ENCODE data around the gene AACS.
"Not testable (repeated sequence)": the region's sequence is repeated elsewhere in the genome, so short reads cannot be mapped to it uniquely, and the experiment has no call there.

AACS gene

GRCh38 chr12:125029761-125030358 is 35.4 kb upstream of the AACS start:
- Histone ChIP-seq H3K27me3 (ENCODE audit: control insufficient read depth, insufficient read depth, low read length) (no peaks in the 10 kb centered on the region), H3K4me2 (ENCODE audit: low read length) (no peak overlapping the region), H3K36me3 (ENCODE audit: insufficient read depth, low read length) (no peaks in the 10 kb centered on the region), H3K4me3 (ENCODE audit: low read length) (no peak overlapping the region), H3K9ac (ENCODE audit: low read depth, low read length) (no peak overlapping the region), H3K9me3 (replicated peaks; ENCODE audit: low read length) (no peaks in the 10 kb centered on the region), H3K4me1 (ENCODE audit: control insufficient read depth, insufficient read depth, low read length) (peaks cover 7% of the 10 kb centered on the region)

GRCh38 chr12:125031471-125031870 is 33.8 kb upstream of the AACS start:
- H3K9ac ChIP-seq (ENCODE audit: low read depth, low read length); H3K4me3 ChIP-seq (ENCODE audit: low read length); H3K27me3 ChIP-seq (ENCODE audit: control insufficient read depth, insufficient read depth, low read length); H3K36me3 ChIP-seq (ENCODE audit: insufficient read depth, low read length); H3K4me2 ChIP-seq (ENCODE audit: low read length); H3K9me3 ChIP-seq (replicated peaks; ENCODE audit: low read length); H3K4me1 ChIP-seq (ENCODE audit: control insufficient read depth, insufficient read depth, low read length): not testable (repeated sequence)

- H3K4me3 ChIP-seq (ENCODE audit: low read length) = no peak overlapping the region
- no peaks in the 10 kb centered on the region for H3K36me3 ChIP-seq (ENCODE audit: insufficient read depth, low read length)
- no peaks in the 10 kb centered on the region for H3K27me3 ChIP-seq (ENCODE audit: control insufficient read depth, insufficient read depth, low read length)
- no peak overlapping the region for H3K4me2 ChIP-seq (ENCODE audit: low read length)
- no peak overlapping the region for H3K9ac ChIP-seq (ENCODE audit: low read depth, low read length)
- H3K9me3 ChIP-seq (replicated peaks; ENCODE audit: low read length) = no peaks in the 10 kb centered on the region
- H3K4me1 ChIP-seq (ENCODE audit: control insufficient read depth, insufficient read depth, low read length) = peaks cover 7% of the 10 kb centered on the region
These were observed 32.6 kb upstream of the AACS start for GRCh38 chr12:125032466-125033152.

- no peak overlapping the region for H3K9ac ChIP-seq (ENCODE audit: low read depth, low read length)
- H3K27me3 ChIP-seq (ENCODE audit: control insufficient read depth, insufficient read depth, low read length) = no peaks in the 10 kb centered on the region
- no peak overlapping the region for H3K4me3 ChIP-seq (ENCODE audit: low read length)
- no peaks in the 10 kb centered on the region for H3K36me3 ChIP-seq (ENCODE audit: insufficient read depth, low read length)
- peaks cover 7% of the 10 kb centered on the region for H3K4me1 ChIP-seq (ENCODE audit: control insufficient read depth, insufficient read depth, low read length)
- no peaks in the 10 kb centered on the region for H3K9me3 ChIP-seq (replicated peaks; ENCODE audit: low read length)
- H3K4me2 ChIP-seq (ENCODE audit: low read length) = no peak overlapping the region
These were observed 31.9 kb upstream of the AACS start for GRCh38 chr12:125033288-125033687.

GRCh38 chr12:125038976-125039625 is 26.1 kb upstream of the AACS start:
- Histone ChIP-seq H3K4me3 (ENCODE audit: low read length) (no peak overlapping the region), H3K9ac (ENCODE audit: low read depth, low read length) (no peak overlapping the region)

GRCh38 chr12:125049093-125049458 is 16.2 kb upstream of the AACS start:
- H3K4me1 ChIP-seq (ENCODE audit: control insufficient read depth, insufficient read depth, low read length) = peaks cover 4% of the 10 kb centered on the region
- H3K9ac ChIP-seq (ENCODE audit: low read depth, low read length) = peak overlapping the region; percentile 47
- H3K4me3 ChIP-seq (ENCODE audit: low read length) = peak overlapping the region; percentile 80
- no peaks in the 10 kb centered on the region for H3K36me3 ChIP-seq (ENCODE audit: insufficient read depth, low read length)
- peak overlapping the region; percentile 96 for H3K4me2 ChIP-seq (ENCODE audit: low read length)
- no peaks in the 10 kb centered on the region for H3K27me3 ChIP-seq (ENCODE audit: control insufficient read depth, insufficient read depth, low read length)
- H3K9me3 ChIP-seq (replicated peaks; ENCODE audit: low read length) = no peaks in the 10 kb centered on the region

More at GRCh38 chr12:125038976-125039625, 26.1 kb upstream of the AACS start:
- Histone ChIP-seq H3K4me1 (ENCODE audit: control insufficient read depth, insufficient read depth, low read length) (no peaks in the 10 kb centered on the region), H3K4me2 (ENCODE audit: low read length) (no peak overlapping the region), H3K36me3 (ENCODE audit: insufficient read depth, low read length) (no peaks in the 10 kb centered on the region), H3K9me3 (replicated peaks; ENCODE audit: low read length) (no peaks in the 10 kb centered on the region), H3K27me3 (ENCODE audit: control insufficient read depth, insufficient read depth, low read length) (no peaks in the 10 kb centered on the region)

- Histone ChIP-seq H3K36me3 (ENCODE audit: insufficient read depth, low read length) (no peaks in the 10 kb centered on the region), H3K4me1 (ENCODE audit: control insufficient read depth, insufficient read depth, low read length) (peaks cover 4% of the 10 kb centered on the region), H3K4me3 (ENCODE audit: low read length) (no peak overlapping the region), H3K4me2 (ENCODE audit: low read length) (no peak overlapping the region), H3K27me3 (ENCODE audit: control insufficient read depth, insufficient read depth, low read length) (no peaks in the 10 kb centered on the region), H3K9ac (ENCODE audit: low read depth, low read length) (no peak overlapping the region), H3K9me3 (replicated peaks; ENCODE audit: low read length) (no peaks in the 10 kb centered on the region)
These were observed 14.8 kb upstream of the AACS start for GRCh38 chr12:125050446-125050845.

GRCh38 chr12:125050868-125051267 is 14.4 kb upstream of the AACS start:
- Histone ChIP-seq H3K9ac (ENCODE audit: low read depth, low read length) (no peak overlapping the region), H3K4me2 (ENCODE audit: low read length) (no peak overlapping the region), H3K27me3 (ENCODE audit: control insufficient read depth, insufficient read depth, low read length) (no peaks in the 10 kb centered on the region), H3K9me3 (replicated peaks; ENCODE audit: low read length) (no peaks in the 10 kb centered on the region), H3K36me3 (ENCODE audit: insufficient read depth, low read length) (no peaks in the 10 kb centered on the region), H3K4me3 (ENCODE audit: low read length) (no peak overlapping the region), H3K4me1 (ENCODE audit: control insufficient read depth, insufficient read depth, low read length) (peaks cover 4% of the 10 kb centered on the region)

- H3K4me1 ChIP-seq (ENCODE audit: control insufficient read depth, insufficient read depth, low read length) = peaks cover 4% of the 10 kb centered on the region
- no peaks in the 10 kb centered on the region for H3K9me3 ChIP-seq (replicated peaks; ENCODE audit: low read length)
- no peak overlapping the region for H3K4me3 ChIP-seq (ENCODE audit: low read length)
- H3K9ac ChIP-seq (ENCODE audit: low read depth, low read length) = no peak overlapping the region
- H3K36me3 ChIP-seq (ENCODE audit: insufficient read depth, low read length) = no peaks in the 10 kb centered on the region
- H3K27me3 ChIP-seq (ENCODE audit: control insufficient read depth, insufficient read depth, low read length) = peaks cover 3% of the 10 kb centered on the region
- no peak overlapping the region for H3K4me2 ChIP-seq (ENCODE audit: low read length)
These were observed 11.4 kb upstream of the AACS start for GRCh38 chr12:125053821-125054220.

GRCh38 chr12:125055591-125055990 is 9.6 kb upstream of the AACS start:
- Histone ChIP-seq H3K27me3 (ENCODE audit: control insufficient read depth, insufficient read depth, low read length) (peaks cover 3% of the 10 kb centered on the region), H3K36me3 (ENCODE audit: insufficient read depth, low read length) (no peaks in the 10 kb centered on the region), H3K4me1 (ENCODE audit: control insufficient read depth, insufficient read depth, low read length) (no peaks in the 10 kb centered on the region), H3K4me2 (ENCODE audit: low read length) (no peak overlapping the region), H3K4me3 (ENCODE audit: low read length) (no peak overlapping the region), H3K9me3 (replicated peaks; ENCODE audit: low read length) (no peaks in the 10 kb centered on the region), H3K9ac (ENCODE audit: low read depth, low read length) (no peak overlapping the region)

GRCh38 chr12:125056306-125056705 is 8.9 kb upstream of the AACS start:
- no peaks in the 10 kb centered on the region for H3K4me1 ChIP-seq (ENCODE audit: control insufficient read depth, insufficient read depth, low read length)
- no peak overlapping the region for H3K9ac ChIP-seq (ENCODE audit: low read depth, low read length)
- no peaks in the 10 kb centered on the region for H3K9me3 ChIP-seq (replicated peaks; ENCODE audit: low read length)
- H3K36me3 ChIP-seq (ENCODE audit: insufficient read depth, low read length) = no peaks in the 10 kb centered on the region
- peaks cover 3% of the 10 kb centered on the region for H3K27me3 ChIP-seq (ENCODE audit: control insufficient read depth, insufficient read depth, low read length)
- no peak overlapping the region for H3K4me2 ChIP-seq (ENCODE audit: low read length)
- H3K4me3 ChIP-seq (ENCODE audit: low read length) = no peak overlapping the region

- H3K4me2 ChIP-seq (ENCODE audit: low read length) = no peak overlapping the region
- H3K9ac ChIP-seq (ENCODE audit: low read depth, low read length) = no peak overlapping the region
- no peaks in the 10 kb centered on the region for H3K4me1 ChIP-seq (ENCODE audit: control insufficient read depth, insufficient read depth, low read length)
- peaks cover 3% of the 10 kb centered on the region for H3K27me3 ChIP-seq (ENCODE audit: control insufficient read depth, insufficient read depth, low read length)
- no peak overlapping the region for H3K4me3 ChIP-seq (ENCODE audit: low read length)
- H3K9me3 ChIP-seq (replicated peaks; ENCODE audit: low read length) = no peaks in the 10 kb centered on the region
- no peaks in the 10 kb centered on the region for H3K36me3 ChIP-seq (ENCODE audit: insufficient read depth, low read length)
These were observed 7.5 kb upstream of the AACS start for GRCh38 chr12:125057708-125058107.
